SK-N-SH (cell line): ENCODE data around the gene LRP2BP. TPM values are rescaled to one million over a fixed set of nuclear protein-coding genes. Genes with fewer than 3 reads are reported as not detected.

Experiments used
- CTCF ChIA-PET: fragments of 300-600, 350-600 bp; formaldehyde crosslinking; extraction: SDS; loops from one replicate; lab custom pipeline; 2021; lab: Yijun Ruan, JAX
- POLR2A ChIA-PET: fragments of 350-600 bp; sonication (Branson Sonifier 250); formaldehyde crosslinking; extraction: SDS; loops from one replicate; lab custom pipeline; 2020; ENCODE audit warnings: antibody characterized with exemption, inconsistent platforms; lab: Yijun Ruan, JAX
- DNase-seq: peaks from one replicate; pipeline ENCODE4 v3.0.0; 2012
- H2AFZ ChIP-seq: fragments of 200-600 bp; sonication (generic); 2 replicates; pipeline ENCODE4 v1.8.1; 2016; ENCODE audit warnings: antibody characterized with exemption, mild to moderate bottlenecking, low read depth
- H3F3A ChIP-seq: fragments of 200-600 bp; sonication (generic); replicated peaks from 2 replicates; pipeline ENCODE3; 2016; ENCODE audit warnings: antibody characterized with exemption, mild to moderate bottlenecking; ENCODE audit not compliant: insufficient read depth
- H3K27ac ChIP-seq, 2 experiments: fragments of 200-500 bp in 1 of 2; fragments of 200-600 bp in 1 of 2; sonication (Bioruptor generic) in 1 of 2; sonication (generic), shearing (Covaris generic) in 1 of 2; 2 replicates each; pipeline versions ENCODE4 v1.5.1 to v1.6.1; 2014 to 2016; ENCODE audit warnings: low read depth in 2 of 2, inconsistent platforms in 1 of 2, low read length in 1 of 2, mild to moderate bottlenecking in 1 of 2, mixed read lengths in 1 of 2
- H3K27me3 ChIP-seq: fragments of 200-600 bp; sonication (generic), shearing (Covaris generic); 2 replicates; pipeline ENCODE4 v1.6.1; 2016; ENCODE audit warnings: mixed run types; ENCODE audit not compliant: insufficient read depth
- H3K36me3 ChIP-seq, 2 experiments: fragments of 200-500 bp in 1 of 2; fragments of 200-600 bp in 1 of 2; sonication (Bioruptor generic) in 1 of 2; sonication (generic) in 1 of 2; replicated peaks in 1 of 2; 2 replicates each; pipeline versions ENCODE3 to v1.5.1; 2014 to 2016; ENCODE audit warnings: low read length in 1 of 2, mild to moderate bottlenecking in 1 of 2; ENCODE audit not compliant: insufficient read depth in 2 of 2, control insufficient read depth in 1 of 2
- H3K4me1 ChIP-seq, 2 experiments: fragments of 200-500 bp in 1 of 2; fragments of 200-600 bp in 1 of 2; sonication (Bioruptor generic) in 1 of 2; sonication (generic), shearing (Covaris generic) in 1 of 2; 2 replicates each; pipeline versions ENCODE4 v1.5.1 to v1.6.1; 2014 to 2016; ENCODE audit warnings: low read depth in 1 of 2, low read length in 1 of 2, mixed run types in 1 of 2; ENCODE audit not compliant: insufficient read depth in 2 of 2, control insufficient read depth in 1 of 2
- H3K4me2 ChIP-seq: fragments of 200-600 bp; sonication (generic), shearing (Covaris generic); 2 replicates; pipeline ENCODE4 v1.6.1; 2017; ENCODE audit warnings: mixed run types
- H3K4me3 ChIP-seq, 2 experiments: fragments of 200-500 bp in 1 of 2; fragments of 200-600 bp in 1 of 2; sonication (Bioruptor generic) in 1 of 2; sonication (generic), shearing (Covaris generic) in 1 of 2; 2 replicates each; pipeline versions ENCODE4 v1.5.1 to v1.8.1; 2014 to 2016; ENCODE audit warnings: low read depth in 2 of 2, inconsistent platforms in 1 of 2, low read length in 1 of 2, mild to moderate bottlenecking in 1 of 2, mixed read lengths in 1 of 2, moderate library complexity in 1 of 2
- H3K79me2 ChIP-seq: fragments of 200-600 bp; sonication (generic); 2 replicates; pipeline ENCODE4 v1.8.1; 2017; ENCODE audit warnings: mild to moderate bottlenecking; ENCODE audit not compliant: insufficient read depth
- H3K9ac ChIP-seq: fragments of 200-600 bp; sonication (generic); 2 replicates; pipeline ENCODE4 v1.6.1; 2017; ENCODE audit warnings: mixed run types
- H3K9me2 ChIP-seq: fragments of 200-600 bp; sonication (generic); 2 replicates; pipeline ENCODE4 v1.6.1; 2017; ENCODE audit warnings: mixed run types
- H3K9me3 ChIP-seq: fragments of 200-600 bp; sonication (generic); 2 replicates; pipeline ENCODE4 v1.6.1; 2017; ENCODE audit warnings: mixed run types, mild to moderate bottlenecking, moderate library complexity
- H4K20me1 ChIP-seq: fragments of 200-600 bp; sonication (generic); 2 replicates; pipeline ENCODE4 v1.6.1; 2017; ENCODE audit warnings: mild to moderate bottlenecking, mixed run types; ENCODE audit not compliant: insufficient read depth
- CHD2 ChIP-seq: fragments of 150-350 bp; IDR thresholded peaks from 2 replicates; pipeline ENCODE4 v1.6.1; 2018; ENCODE audit warnings: low read length; ENCODE audit not compliant: partially characterized antibody
- CTCF ChIP-seq: fragments of 200-600 bp; sonication (generic); IDR thresholded peaks from 2 replicates; pipeline ENCODE4 v1.6.1; 2017; ENCODE audit warnings: antibody characterized with exemption, mild to moderate bottlenecking, moderate library complexity
- EP300 ChIP-seq, 2 experiments: IDR thresholded peaks; 2 replicates each; pipeline versions ENCODE4 v1.4.0 to v1.6.1; 2012; ENCODE audit warnings: borderline replicate concordance in 1 of 2, low read depth in 1 of 2, low read length in 1 of 2
- EZH2phosphoT487 ChIP-seq: fragments of 200-600 bp; sonication (generic); IDR thresholded peaks from 2 replicates; pipeline ENCODE4 v1.6.1; 2017; ENCODE audit warnings: low read depth, mixed run types, mild to moderate bottlenecking, antibody characterized with exemption, moderate library complexity, borderline replicate concordance
- FOSL2 ChIP-seq: IDR thresholded peaks from 2 replicates; pipeline ENCODE4 v1.4.0; 2012; ENCODE audit warnings: low read depth, mild to moderate bottlenecking, moderate library complexity, borderline replicate concordance
- FOXJ3 ChIP-seq: sonication (generic); formaldehyde crosslinking; IDR thresholded peaks from 2 replicates; pipeline ENCODE4 v1.5.1; 2020; ENCODE audit warnings: mild to moderate bottlenecking, missing genetic modification reagents
- GATA2 ChIP-seq: sonication (generic); formaldehyde crosslinking; IDR thresholded peaks from 2 replicates; pipeline ENCODE4 v1.5.0; 2020; ENCODE audit warnings: mild to moderate bottlenecking, missing genetic modification reagents
- MEF2A ChIP-seq: IDR thresholded peaks from 2 replicates; pipeline ENCODE4 v1.4.0; 2012; ENCODE audit warnings: low read depth, borderline replicate concordance
- NRF1 ChIP-seq: IDR thresholded peaks from 2 replicates; pipeline ENCODE4 v1.6.1; 2012; ENCODE audit warnings: low read depth, mild to moderate bottlenecking, low read length
- RFX5 ChIP-seq: IDR thresholded peaks from 2 replicates; pipeline ENCODE4 v1.6.1; 2012; ENCODE audit warnings: mild to moderate bottlenecking, improper control_type of control experiment, low read length
- USF1 ChIP-seq: IDR thresholded peaks from 2 replicates; pipeline ENCODE4 v1.4.0; 2012; ENCODE audit warnings: low read depth, borderline replicate concordance
- ZBTB33 ChIP-seq: IDR thresholded peaks from 2 replicates; pipeline ENCODE4 v1.4.0; 2012; ENCODE audit warnings: low read depth, borderline replicate concordance
- WGBS: methylation state at CpG from one replicate; pipeline ENCODE4 v1.1.6; 2017; ENCODE audit warnings: low lambda C conversion rate; 5-methylcytosine and 5-hydroxymethylcytosine counted together
- polyA plus RNA-seq, 3 experiments: library from polyadenylated mRNA; depleted of rRNA; stranded (reverse); fragments of >200 nt; gene quantifications; 2 replicates each; pipeline ENCODE4 v1.2.3, GENCODE V29; 2012

Gene LRP2BP
- polyA plus RNA-seq, 1 of the 3 experiments (the other 2 are of a cell fraction): 0.30 TPM

GRCh38 chr4:185429660-185430059, 33.9 kb upstream of the LRP2BP start:
- no peaks in the 10 kb centered on the region for H3K9me3 ChIP-seq
- H4K20me1 ChIP-seq: no peaks in the 10 kb centered on the region
- H3K4me2 ChIP-seq: no peak overlapping the region
- no peak overlapping the region for H3K27ac ChIP-seq
- H3K27me3 ChIP-seq: no peaks in the 10 kb centered on the region
- DNase-seq: no peak
- CTCF ChIA-PET: no interaction called here
- H3K9ac ChIP-seq: no peak overlapping the region
- no peaks in the 10 kb centered on the region for H3K36me3 ChIP-seq
- peaks cover 0 to 7% of the 10 kb centered on the region in 2 experiments; a peak in 2 of 4 replicates for H3K4me1 ChIP-seq
- POLR2A ChIA-PET: no interaction called here
- no peaks in the 10 kb centered on the region for H3F3A ChIP-seq
- WGBS: 71% methylated on average over 4 of the region's 5 CpGs
- no peak overlapping the region for H3K4me3 ChIP-seq
- H3K79me2 ChIP-seq: peaks cover 6% of the 10 kb centered on the region
- TF ChIP-seq MEF2A: no peak
- no peak for TF ChIP-seq RFX5
- TF ChIP-seq FOSL2: no peak
- TF ChIP-seq CHD2: no peak
- TF ChIP-seq FOXJ3 (CRISPR knock-in tag): no peak
- TF ChIP-seq CTCF: no peak
- no peak for TF ChIP-seq NRF1
- TF ChIP-seq EZH2phosphoT487: no peak
- TF ChIP-seq ZBTB33: no peak
- no peak for TF ChIP-seq USF1
- no peak for TF ChIP-seq GATA2
- no peak for TF ChIP-seq EP300 (IDR thresholded peaks at IDR 0.05; ENCODE audit: borderline replicate concordance in 1 of 2, low read depth in 1 of 2, low read length in 1 of 2)
- TF ChIP-seq, all 33 proteins: peak for 0
- Histone ChIP-seq H3K9me2 (no peaks in the 10 kb centered on the region), H2AFZ (no peak overlapping the region)
